IMR-90 (cell line): ENCODE results near the gene ENDOV. TPM values are rescaled to one million over a fixed set of nuclear protein-coding genes. Genes with fewer than 3 reads are reported as not detected.

Experiments
- ATAC-seq: fragments of 200-7000 bp; cut with Tn5 transposase; 2 replicates; pipeline ENCODE4 v1.9.1; 2020; ENCODE audit warnings: low read depth, mild to moderate bottlenecking, moderate library complexity
- BruUV-seq: library from RNA; stranded (reverse); fragments of 400-500 nt; replicated peaks from 2 replicates; lab custom pipeline; 2021; lab: Mats Ljungman, UMichigan
- CTCF ChIA-PET: fragments of 300-600 bp; formaldehyde crosslinking; extraction: SDS; loops from one replicate; lab custom pipeline; 2021; ENCODE audit warnings: antibody characterized with exemption; lab: Yijun Ruan, JAX
- POLR2A ChIA-PET: fragments of 300-600 bp; sonication (Branson Sonifier 250); formaldehyde crosslinking; loops from one replicate; lab custom pipeline; 2022; ENCODE audit warnings: antibody characterized with exemption; ENCODE audit not compliant: unreplicated experiment; lab: Charles Lee
- DNase-seq: peaks from one replicate; pipeline ENCODE4 v3.0.0; 2013
- H2AFZ ChIP-seq: replicated peaks from 2 replicates; pipeline ENCODE3; 2013; ENCODE audit warnings: low read length, mild to moderate bottlenecking; ENCODE audit not compliant: poor library complexity
- H2AK5ac ChIP-seq: 2 replicates; pipeline ENCODE4 v1.6.1; 2013; ENCODE audit warnings: low read depth, low read length, inconsistent platforms
- H2AK9ac ChIP-seq: replicated peaks from 2 replicates; pipeline ENCODE3; 2013; ENCODE audit warnings: mild to moderate bottlenecking, low read depth, low read length, moderate library complexity; ENCODE audit not compliant: poor library complexity
- H2BK120ac ChIP-seq: 2 replicates; pipeline ENCODE4 v1.6.1; 2013; ENCODE audit warnings: low read depth, low read length, inconsistent platforms
- H2BK15ac ChIP-seq: 3 replicates; pipeline ENCODE4 v1.6.1; 2013; ENCODE audit warnings: low read depth, low read length, inconsistent platforms
- H2BK20ac ChIP-seq: 2 replicates; pipeline ENCODE4 v1.6.1; 2013; ENCODE audit warnings: low read depth, mild to moderate bottlenecking, inconsistent platforms, low read length, moderate library complexity
- H2BK5ac ChIP-seq: 2 replicates; pipeline ENCODE4 v1.6.1; 2013; ENCODE audit warnings: mild to moderate bottlenecking, low read depth, low read length, inconsistent platforms; ENCODE audit not compliant: poor library complexity, severe bottlenecking
- H3K14ac ChIP-seq: replicated peaks from 2 replicates; pipeline ENCODE4 v1.6.1; 2013; ENCODE audit warnings: low read depth, low read length, inconsistent platforms
- H3K18ac ChIP-seq: 2 replicates; pipeline ENCODE4 v1.6.1; 2013; ENCODE audit warnings: low read depth, low read length, control low read depth
- H3K23ac ChIP-seq: 2 replicates; pipeline ENCODE4 v1.6.1; 2013; ENCODE audit warnings: low read depth, low read length, inconsistent platforms
- H3K27ac ChIP-seq: 2 replicates; pipeline ENCODE4 v1.5.1; 2013; ENCODE audit warnings: mild to moderate bottlenecking, control low read depth, low read length; ENCODE audit not compliant: insufficient read depth
- H3K27me3 ChIP-seq: 2 replicates; pipeline ENCODE4 v1.6.1; 2013; ENCODE audit warnings: low read length; ENCODE audit not compliant: control insufficient read depth, insufficient read depth
- H3K36me3 ChIP-seq: 2 replicates; pipeline ENCODE4 v1.6.1; 2013; ENCODE audit warnings: low read length, mixed read lengths; ENCODE audit not compliant: control insufficient read depth, insufficient read depth
- H3K4ac ChIP-seq: 2 replicates; pipeline ENCODE4 v1.6.1; 2013; ENCODE audit warnings: low read depth, low read length, inconsistent platforms
- H3K4me1 ChIP-seq: 2 replicates; pipeline ENCODE4 v1.6.1; 2013; ENCODE audit warnings: low read length, mixed read lengths; ENCODE audit not compliant: control insufficient read depth, insufficient read depth
- H3K4me2 ChIP-seq: 2 replicates; pipeline ENCODE4 v1.6.1; 2013; ENCODE audit warnings: low read depth, mild to moderate bottlenecking, control low read depth, low read length, moderate library complexity
- H3K4me3 ChIP-seq: 2 replicates; pipeline ENCODE4 v1.5.1; 2013; ENCODE audit warnings: low read depth, mild to moderate bottlenecking, control low read depth, low read length, moderate library complexity; ENCODE audit not compliant: insufficient read depth
- H3K56ac ChIP-seq: 2 replicates; pipeline ENCODE4 v1.6.1; 2013; ENCODE audit warnings: low read length, inconsistent platforms; ENCODE audit not compliant: insufficient read depth; ENCODE audit errors: extremely low read depth
- H3K79me1 ChIP-seq, 2 experiments: 2 replicates each; pipeline ENCODE4 v1.6.1; 2013; ENCODE audit warnings: low read length in 2 of 2, inconsistent platforms in 1 of 2, low read depth in 1 of 2
- H3K9ac ChIP-seq: 2 replicates; pipeline ENCODE4 v1.6.1; 2013; ENCODE audit warnings: low read depth, low read length, control low read depth
- H3K9me1 ChIP-seq: 2 replicates; pipeline ENCODE4 v1.6.1; 2013; ENCODE audit warnings: low read length, inconsistent platforms; ENCODE audit not compliant: insufficient read depth
- H3K9me3 ChIP-seq: 2 replicates; pipeline ENCODE4 v1.6.1; 2013; ENCODE audit warnings: low read length; ENCODE audit not compliant: control insufficient read depth, insufficient read depth
- H4K20me1 ChIP-seq: 2 replicates; pipeline ENCODE4 v1.6.1; 2013; ENCODE audit warnings: low read length, inconsistent platforms; ENCODE audit not compliant: insufficient read depth
- H4K5ac ChIP-seq: 2 replicates; pipeline ENCODE4 v1.6.1; 2013; ENCODE audit warnings: mild to moderate bottlenecking, low read depth, low read length, control low read depth
- H4K8ac ChIP-seq, 2 experiments: 2 replicates each; pipeline ENCODE4 v1.6.1; 2013; ENCODE audit warnings: low read depth in 2 of 2, low read length in 2 of 2, control low read depth in 1 of 2, inconsistent platforms in 1 of 2
- H4K91ac ChIP-seq: 2 replicates; pipeline ENCODE4 v1.6.1; 2013; ENCODE audit warnings: low read depth, low read length, inconsistent platforms; ENCODE audit not compliant: insufficient read depth
- CEBPB ChIP-seq: IDR thresholded peaks from 2 replicates; pipeline ENCODE4 v1.6.1; 2012; ENCODE audit warnings: low read depth, low read length, improper control_type of control experiment
- CHD1 ChIP-seq: IDR thresholded peaks from 2 replicates; pipeline ENCODE4 v1.6.1; 2012; ENCODE audit warnings: low read depth, low read length, improper control_type of control experiment
- FOS ChIP-seq: fragments of 150-350 bp; IDR thresholded peaks from 2 replicates; pipeline ENCODE4 v1.6.1; 2016; ENCODE audit warnings: low read depth, low read length
- MAFK ChIP-seq: IDR thresholded peaks from 2 replicates; pipeline ENCODE4 v1.6.1; 2012; ENCODE audit warnings: low read depth, low read length, improper control_type of control experiment
- MAZ ChIP-seq: IDR thresholded peaks from 2 replicates; pipeline ENCODE4 v1.6.1; 2012; ENCODE audit warnings: low read depth, mild to moderate bottlenecking, low read length, improper control_type of control experiment, moderate library complexity, borderline replicate concordance
- MXI1 ChIP-seq: IDR thresholded peaks from 2 replicates; pipeline ENCODE4 v1.6.1; 2012; ENCODE audit warnings: low read depth, mild to moderate bottlenecking, low read length, moderate library complexity, borderline replicate concordance
- NFE2L2 ChIP-seq: fragments of 150-350 bp; IDR thresholded peaks from 2 replicates; pipeline ENCODE4 v1.6.1; 2016; ENCODE audit warnings: low read depth, mild to moderate bottlenecking, low read length
- RCOR1 ChIP-seq: IDR thresholded peaks from 2 replicates; pipeline ENCODE4 v1.6.1; 2012; ENCODE audit warnings: mild to moderate bottlenecking, low read length, improper control_type of control experiment; ENCODE audit not compliant: insufficient replicate concordance
- RFX5 ChIP-seq: IDR thresholded peaks from 2 replicates; pipeline ENCODE4 v1.8.0; 2012; ENCODE audit warnings: low read depth, mild to moderate bottlenecking, low read length, moderate library complexity
- WGBS, 2 experiments: methylation state at CpG; one replicate each; pipeline versions ENCODE4 v1.1.5 to v1.1.7; 2013; ENCODE audit warnings: missing lambda C conversion rate in 2 of 2; ENCODE audit not compliant: insufficient read length in 1 of 2; ENCODE audit errors: extremely low coverage in 2 of 2; 5-methylcytosine and 5-hydroxymethylcytosine counted together
- dilution Hi-C: fragments of 300-500 bp; cut with HindIII; formaldehyde crosslinking; loops from one replicate; pipeline ENCODE4 v1.14.3; 2018; ENCODE audit warnings: low sequenced_read_pairs; ENCODE audit not compliant: unreplicated experiment
- in situ Hi-C: fragments of 300-500 bp; cut with MboI; formaldehyde crosslinking; loops from 3 replicates; pipeline ENCODE4 v1.14.3; 2019; ENCODE audit warnings: low sequenced_read_pairs, inconsistent platforms, mixed read lengths
- intact Hi-C: fragments of 100-400 bp; cut with micrococcal nuclease; formaldehyde crosslinking; loops from 2 replicates; pipeline ENCODE4 v1.10.0; 2022
- polyA plus RNA-seq, 3 experiments: library from polyadenylated mRNA; depleted of rRNA; stranded (reverse); fragments of >200 nt; gene quantifications; 2 replicates each; pipeline ENCODE4 v1.2.3, GENCODE V29; 2012; ENCODE audit warnings: low replicate concordance in 1 of 3
- total RNA-seq: library from RNA; depleted of rRNA; stranded (reverse); fragments of >200 nt; gene quantifications from 2 replicates; pipeline ENCODE4 v1.2.3, GENCODE V29; 2012
- TF ChIP-seq, protein P1 (sequence below): fragments of 150-350 bp; IDR thresholded peaks from 2 replicates; pipeline ENCODE4 v1.6.1; 2017; ENCODE audit warnings: mild to moderate bottlenecking, antibody characterized with exemption, low read length, low read depth
- TF ChIP-seq, protein P2 (sequence below): fragments of 150-350 bp; IDR thresholded peaks from 2 replicates; pipeline ENCODE4 v1.6.1; 2016; ENCODE audit warnings: low read depth, mild to moderate bottlenecking, low read length, moderate library complexity, borderline replicate concordance
- TF ChIP-seq, protein P3 (sequence below): conservative IDR thresholded peaks from 2 replicates; pipeline ENCODE4 v1.5.1; 2012; ENCODE audit warnings: mild to moderate bottlenecking, low read depth, low read length, improper control_type of control experiment

ENDOV gene
- total and polyA plus RNA-seq, 2 of the 4 experiments (the other 2 are of a cell fraction): 15.1 to 30.3 TPM

DNA sequence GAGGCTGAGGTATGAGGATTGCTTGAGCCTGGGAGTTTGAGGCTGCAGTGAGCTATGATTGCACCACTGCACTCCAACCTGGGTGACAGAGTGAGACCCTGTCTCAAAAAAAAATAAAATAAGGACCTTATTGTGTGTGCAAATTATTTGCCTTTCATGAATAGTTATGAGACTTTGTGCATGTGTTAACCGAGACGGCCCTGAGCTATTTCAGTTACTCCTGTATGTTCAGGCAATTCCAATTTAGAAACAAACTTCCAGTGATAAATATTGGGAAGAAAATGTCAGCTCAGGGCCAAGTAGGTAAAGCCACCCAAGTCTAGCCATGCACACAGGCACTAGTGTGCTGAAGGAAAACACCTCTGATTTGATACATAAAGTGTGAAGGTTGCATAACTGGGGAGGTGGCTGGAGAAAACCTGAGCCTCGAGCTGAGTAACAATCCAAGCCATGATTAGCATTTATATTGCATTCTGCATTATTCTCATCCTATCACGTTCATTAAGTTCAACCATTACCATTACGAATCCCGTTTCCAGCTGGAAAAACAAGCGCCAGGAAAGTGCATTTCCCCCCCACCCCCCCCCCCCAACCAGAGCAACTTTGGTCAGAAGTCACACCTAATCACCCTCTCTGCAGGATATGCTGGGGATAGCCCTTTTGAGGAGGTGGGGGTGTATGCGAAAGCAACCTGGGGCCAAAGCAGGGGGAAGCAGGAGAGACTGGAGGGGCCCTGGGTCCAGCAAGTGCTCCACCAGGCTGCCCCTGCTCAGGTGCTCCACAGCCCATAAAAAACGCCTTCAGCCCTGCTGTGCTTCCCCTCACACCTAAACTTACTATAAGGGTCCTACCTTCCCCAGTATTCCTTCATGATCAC, 18.6 kb upstream of the ENDOV start (continued):
- TF ChIP-seq MXI1: no peak

DNA sequence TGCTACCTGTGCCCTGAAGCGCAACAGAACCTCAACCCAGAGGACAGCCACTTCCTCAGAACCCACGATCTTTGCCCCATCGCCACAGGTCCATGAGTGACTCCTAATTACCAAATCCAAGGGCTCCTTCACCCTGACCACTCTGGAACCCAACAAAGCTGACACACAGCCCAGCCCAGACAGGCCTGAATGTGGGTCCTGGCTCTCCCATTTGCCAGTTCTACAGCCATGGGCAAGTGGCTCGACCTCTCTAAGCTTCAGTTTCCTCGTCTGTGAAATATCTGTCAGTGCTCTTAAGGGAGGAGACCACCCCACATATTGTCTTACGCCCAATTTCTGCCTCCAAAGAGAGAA, 18.0 kb upstream of the ENDOV start:
- H2BK5ac ChIP-seq: no peak overlapping the region
- in situ Hi-C loops (no loop called here), intact Hi-C loops (no loop called here), dilution Hi-C loops (no loop called here)
- no peak overlapping the region for H3K9ac ChIP-seq
- H2AFZ ChIP-seq: no peak overlapping the region
- peaks cover 28% of the 10 kb centered on the region for H3K36me3 ChIP-seq
- H2AK5ac ChIP-seq: no peak overlapping the region
- peaks cover 2% of the 10 kb centered on the region for H3K4me1 ChIP-seq
- H2BK15ac ChIP-seq: no peak overlapping the region
- DNase-seq (no peak), ATAC-seq (no peak)
- no TSS peak for BruUV-seq
- no peaks in the 10 kb centered on the region for H3K27me3 ChIP-seq
- H3K23ac ChIP-seq: no peak overlapping the region
- 100% methylated on average over 3 of the region's 6 CpGs; no CpG with 5 or more reads in 1 of the 2 experiments for WGBS, 2 experiments
- H3K56ac ChIP-seq: no peak overlapping the region
- H3K14ac ChIP-seq: no peak overlapping the region
- H3K9me1 ChIP-seq: 0 out of 2 replicates have a peak, but pooled peaks cover 2% of the 10 kb centered on the region
- no peak overlapping the region for H2BK120ac ChIP-seq
- H3K27ac ChIP-seq: no peak overlapping the region
- no peaks in the 10 kb centered on the region for H3K9me3 ChIP-seq
- ChIA-PET CTCF (no interaction called here), POLR2A (no interaction called here)
- peaks cover 0 to 4% of the 10 kb centered on the region in 2 experiments; a peak in 1 of 4 replicates for H3K79me1 ChIP-seq
- no peak overlapping the region for H4K5ac ChIP-seq
- H4K91ac ChIP-seq: no peak overlapping the region
- no peak overlapping the region for H3K18ac ChIP-seq
- no peaks in the 10 kb centered on the region for H4K20me1 ChIP-seq
- H4K8ac ChIP-seq: no peak overlapping the region
- no peak overlapping the region for H2BK20ac ChIP-seq
- H2AK9ac ChIP-seq: peak overlapping the region; percentile 72
- H3K4ac ChIP-seq: no peak overlapping the region
- H3K4me3 ChIP-seq: no peak overlapping the region
- H3K4me2 ChIP-seq: no peak overlapping the region
- no peak for TF ChIP-seq MAFK
- TF ChIP-seq, protein P1, sequence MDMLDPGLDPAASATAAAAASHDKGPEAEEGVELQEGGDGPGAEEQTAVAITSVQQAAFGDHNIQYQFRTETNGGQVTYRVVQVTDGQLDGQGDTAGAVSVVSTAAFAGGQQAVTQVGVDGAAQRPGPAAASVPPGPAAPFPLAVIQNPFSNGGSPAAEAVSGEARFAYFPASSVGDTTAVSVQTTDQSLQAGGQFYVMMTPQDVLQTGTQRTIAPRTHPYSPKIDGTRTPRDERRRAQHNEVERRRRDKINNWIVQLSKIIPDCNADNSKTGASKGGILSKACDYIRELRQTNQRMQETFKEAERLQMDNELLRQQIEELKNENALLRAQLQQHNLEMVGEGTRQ: no peak
- TF ChIP-seq RFX5: no peak
- no peak for TF ChIP-seq NFE2L2
- TF ChIP-seq RCOR1: no peak
- TF ChIP-seq, protein P2, sequence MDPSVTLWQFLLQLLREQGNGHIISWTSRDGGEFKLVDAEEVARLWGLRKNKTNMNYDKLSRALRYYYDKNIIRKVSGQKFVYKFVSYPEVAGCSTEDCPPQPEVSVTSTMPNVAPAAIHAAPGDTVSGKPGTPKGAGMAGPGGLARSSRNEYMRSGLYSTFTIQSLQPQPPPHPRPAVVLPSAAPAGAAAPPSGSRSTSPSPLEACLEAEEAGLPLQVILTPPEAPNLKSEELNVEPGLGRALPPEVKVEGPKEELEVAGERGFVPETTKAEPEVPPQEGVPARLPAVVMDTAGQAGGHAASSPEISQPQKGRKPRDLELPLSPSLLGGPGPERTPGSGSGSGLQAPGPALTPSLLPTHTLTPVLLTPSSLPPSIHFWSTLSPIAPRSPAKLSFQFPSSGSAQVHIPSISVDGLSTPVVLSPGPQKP: no peak
- no peak for TF ChIP-seq CHD1
- TF ChIP-seq, protein P3, sequence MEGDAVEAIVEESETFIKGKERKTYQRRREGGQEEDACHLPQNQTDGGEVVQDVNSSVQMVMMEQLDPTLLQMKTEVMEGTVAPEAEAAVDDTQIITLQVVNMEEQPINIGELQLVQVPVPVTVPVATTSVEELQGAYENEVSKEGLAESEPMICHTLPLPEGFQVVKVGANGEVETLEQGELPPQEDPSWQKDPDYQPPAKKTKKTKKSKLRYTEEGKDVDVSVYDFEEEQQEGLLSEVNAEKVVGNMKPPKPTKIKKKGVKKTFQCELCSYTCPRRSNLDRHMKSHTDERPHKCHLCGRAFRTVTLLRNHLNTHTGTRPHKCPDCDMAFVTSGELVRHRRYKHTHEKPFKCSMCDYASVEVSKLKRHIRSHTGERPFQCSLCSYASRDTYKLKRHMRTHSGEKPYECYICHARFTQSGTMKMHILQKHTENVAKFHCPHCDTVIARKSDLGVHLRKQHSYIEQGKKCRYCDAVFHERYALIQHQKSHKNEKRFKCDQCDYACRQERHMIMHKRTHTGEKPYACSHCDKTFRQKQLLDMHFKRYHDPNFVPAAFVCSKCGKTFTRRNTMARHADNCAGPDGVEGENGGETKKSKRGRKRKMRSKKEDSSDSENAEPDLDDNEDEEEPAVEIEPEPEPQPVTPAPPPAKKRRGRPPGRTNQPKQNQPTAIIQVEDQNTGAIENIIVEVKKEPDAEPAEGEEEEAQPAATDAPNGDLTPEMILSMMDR: no peak
- TF ChIP-seq FOS: no peak
- no peak for TF ChIP-seq MXI1
- TF ChIP-seq MAZ: no peak
- no peak for TF ChIP-seq CEBPB
